Hematopoietic multipotent progenitor cell treated with erythropoietin and hydrocortisone succinate and interleukin-3 and kit ligand, for 17 days (in vitro differentiated cells): ENCODE measurements around the gene SRGAP2B.
"Not testable (repeated sequence)": the region's sequence is repeated elsewhere in the genome, so short reads cannot be mapped to it uniquely, and the experiment has no call there.

Experiments
- DNase-seq: peaks from one replicate; pipeline ENCODE4 v3.0.0-alpha.2; 2015; ENCODE audit warnings: low spot score

Gene SRGAP2B

GRCh38 chr1:145082483-145083255 lies 12.5 kb downstream of the SRGAP2B start:
- not testable (repeated sequence) for DNase-seq

GRCh38 chr1:145080193-145080592 lies 14.9 kb downstream of the SRGAP2B start:
- DNase-seq, result not testable (repeated sequence)

DNA sequence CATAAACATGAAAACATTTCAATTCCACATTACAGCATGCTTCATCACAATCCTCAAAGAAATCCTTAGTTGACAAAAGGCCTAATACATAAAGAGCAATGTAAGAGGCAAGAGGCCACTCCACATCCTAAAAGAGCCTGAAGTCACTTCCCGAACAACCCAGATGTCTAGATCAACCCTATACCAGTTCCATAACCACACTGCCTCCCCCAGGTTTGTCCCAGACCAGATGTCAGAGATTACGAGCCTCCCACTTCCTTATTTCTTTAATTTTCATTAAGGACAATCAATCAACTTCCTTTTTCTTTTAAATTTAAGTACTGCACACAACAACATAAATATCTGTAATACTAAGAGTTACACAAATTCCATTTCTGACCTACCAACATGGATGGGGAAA lies 15.4 kb downstream of the SRGAP2B start:
- not testable (repeated sequence) for DNase-seq

DNA sequence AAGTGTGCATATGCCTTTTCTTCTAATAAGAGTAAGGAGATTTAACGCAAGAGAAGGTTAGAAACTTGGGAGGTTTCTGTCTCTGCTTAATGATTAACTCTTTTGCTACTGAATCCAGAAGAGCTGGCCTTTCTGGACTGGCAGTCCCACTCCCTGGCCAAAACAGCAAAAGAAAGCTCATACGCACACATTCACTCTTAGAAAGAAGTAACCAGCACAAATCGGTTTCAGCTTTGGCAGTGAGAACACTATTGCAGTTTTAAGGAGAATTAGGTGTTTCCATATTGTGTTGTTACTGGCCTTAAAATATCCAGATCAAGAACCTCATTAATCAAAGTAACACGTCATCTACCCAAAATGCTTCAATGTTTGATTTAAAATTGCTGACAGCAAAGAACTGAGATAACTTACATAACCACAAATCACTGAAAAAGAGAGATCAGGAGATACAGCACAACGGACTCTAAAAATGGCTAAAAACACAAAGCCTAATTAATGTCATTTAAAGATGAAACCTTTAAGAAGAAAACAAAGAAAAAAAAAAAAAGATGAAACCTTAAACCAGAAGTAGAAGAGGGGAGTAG lies 16.2 kb downstream of the SRGAP2B start:
- DNase-seq, result not testable (repeated sequence)

- not testable (repeated sequence) for DNase-seq
These were observed 17.0 kb downstream of the SRGAP2B start for GRCh38 chr1:145077872-145078786.

- not testable (repeated sequence) for DNase-seq
These were observed 18.3 kb downstream of the SRGAP2B start for GRCh38 chr1:145076877-145077276.

- not testable (repeated sequence) for DNase-seq
These were observed 21.0 kb downstream of the SRGAP2B start for GRCh38 chr1:145074021-145074559.

DNA sequence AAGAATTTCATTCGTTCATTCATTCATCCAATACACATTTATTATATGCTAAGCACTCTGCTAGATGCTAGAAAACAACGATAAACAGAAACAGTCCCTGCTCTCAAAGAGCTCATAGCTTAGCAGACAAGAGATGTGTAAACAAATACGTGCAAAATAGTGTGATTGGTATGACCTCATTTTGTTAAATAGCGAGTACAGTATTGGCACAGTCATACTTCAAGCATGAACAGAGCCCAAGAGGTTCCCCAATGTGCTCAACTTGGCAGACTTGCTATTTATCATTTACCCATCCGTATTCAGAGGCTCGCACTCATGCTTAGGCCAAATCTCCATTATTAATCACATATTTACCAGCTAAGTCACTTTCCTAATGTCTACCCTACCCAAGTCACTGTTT lies 23.6 kb downstream of the SRGAP2B start:
- not testable (repeated sequence) for DNase-seq

DNA sequence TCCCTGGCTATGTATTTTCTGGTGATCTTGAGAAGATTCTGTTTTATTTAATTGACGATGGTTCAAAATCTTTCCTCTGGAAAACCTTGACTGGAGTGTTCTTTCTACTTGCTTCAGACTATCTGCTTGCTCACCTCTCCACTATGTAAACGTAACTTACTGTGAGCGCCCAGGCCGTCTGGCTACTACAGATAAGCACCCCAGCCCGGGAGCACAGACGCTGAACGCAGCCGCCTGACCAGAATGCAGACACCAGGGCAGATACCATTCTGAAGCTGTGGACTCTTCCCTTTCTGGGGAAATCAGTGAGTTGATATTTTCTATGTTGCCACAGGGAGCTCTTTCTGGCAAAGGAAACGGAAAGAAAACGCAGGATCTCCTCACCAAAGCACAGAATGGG lies 28.6 kb downstream of the SRGAP2B start:
- not testable (repeated sequence) for DNase-seq

DNA sequence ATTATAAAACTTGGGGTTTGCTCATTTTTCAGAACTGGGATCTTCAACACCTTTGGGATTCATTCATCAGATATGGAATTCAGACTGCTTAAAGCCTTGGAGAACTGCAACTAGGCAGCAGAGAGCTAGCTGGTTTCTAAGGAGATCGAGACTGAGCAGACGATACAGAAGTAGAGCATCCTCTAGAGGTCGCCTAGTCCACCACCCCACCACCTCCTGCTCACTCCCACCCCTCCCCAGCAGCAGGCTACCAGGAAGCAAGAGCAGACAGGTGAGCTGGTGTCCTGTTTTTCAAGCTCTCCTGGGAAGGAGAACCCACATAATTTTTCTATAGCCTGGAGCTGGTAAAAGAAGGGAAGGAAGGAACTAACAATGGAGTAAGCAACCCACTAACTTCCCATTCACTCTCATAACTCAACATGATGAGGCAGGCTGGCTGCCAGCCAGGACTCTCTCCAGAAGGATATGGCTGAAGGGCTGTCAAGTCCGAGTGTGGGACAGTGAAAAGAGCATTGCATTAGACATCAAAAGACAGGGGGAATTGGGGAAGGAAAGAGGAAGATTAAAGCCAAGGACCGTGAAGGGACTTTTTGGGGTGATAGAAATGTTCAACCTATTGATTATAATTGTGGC lies 29.8 kb downstream of the SRGAP2B start:
- DNase-seq, result not testable (repeated sequence)

- not testable (repeated sequence) for DNase-seq
These were observed 31.0 kb downstream of the SRGAP2B start for GRCh38 chr1:145063941-145064648.

- DNase-seq, result not testable (repeated sequence)
These were observed 31.8 kb downstream of the SRGAP2B start for GRCh38 chr1:145063285-145063684.

- DNase-seq, result not testable (repeated sequence)
These were observed 36.9 kb downstream of the SRGAP2B start for GRCh38 chr1:145058184-145058583.

DNA sequence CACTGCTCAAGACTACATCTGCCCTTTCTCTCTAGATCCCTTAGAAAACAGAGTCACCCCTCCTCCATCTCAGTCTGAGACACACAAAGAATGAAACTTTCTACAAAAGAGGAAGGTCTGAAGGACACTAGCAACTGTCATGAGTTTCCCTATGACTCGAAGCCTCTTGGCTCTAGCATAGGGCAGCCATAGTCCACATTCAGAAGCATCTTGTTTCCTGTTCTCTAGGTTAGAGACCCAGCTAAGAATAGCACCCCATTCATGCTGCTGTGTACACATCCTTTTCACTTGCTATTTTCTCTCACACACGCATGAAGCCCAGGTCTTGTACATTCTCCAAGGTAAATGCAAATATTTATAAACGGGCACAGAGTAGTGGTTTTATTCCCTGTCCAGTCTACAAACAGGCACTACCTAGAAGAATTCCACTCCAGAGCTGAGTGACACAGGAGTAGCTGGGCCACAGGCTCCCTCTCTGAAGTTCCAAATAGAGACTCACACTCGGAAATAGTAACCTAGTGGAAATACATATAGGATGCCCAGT lies 39.8 kb downstream of the SRGAP2B start:
- not testable (repeated sequence) for DNase-seq

- DNase-seq, result not testable (repeated sequence)
These were observed 41.7 kb downstream of the SRGAP2B start for GRCh38 chr1:145053428-145053827.

DNA sequence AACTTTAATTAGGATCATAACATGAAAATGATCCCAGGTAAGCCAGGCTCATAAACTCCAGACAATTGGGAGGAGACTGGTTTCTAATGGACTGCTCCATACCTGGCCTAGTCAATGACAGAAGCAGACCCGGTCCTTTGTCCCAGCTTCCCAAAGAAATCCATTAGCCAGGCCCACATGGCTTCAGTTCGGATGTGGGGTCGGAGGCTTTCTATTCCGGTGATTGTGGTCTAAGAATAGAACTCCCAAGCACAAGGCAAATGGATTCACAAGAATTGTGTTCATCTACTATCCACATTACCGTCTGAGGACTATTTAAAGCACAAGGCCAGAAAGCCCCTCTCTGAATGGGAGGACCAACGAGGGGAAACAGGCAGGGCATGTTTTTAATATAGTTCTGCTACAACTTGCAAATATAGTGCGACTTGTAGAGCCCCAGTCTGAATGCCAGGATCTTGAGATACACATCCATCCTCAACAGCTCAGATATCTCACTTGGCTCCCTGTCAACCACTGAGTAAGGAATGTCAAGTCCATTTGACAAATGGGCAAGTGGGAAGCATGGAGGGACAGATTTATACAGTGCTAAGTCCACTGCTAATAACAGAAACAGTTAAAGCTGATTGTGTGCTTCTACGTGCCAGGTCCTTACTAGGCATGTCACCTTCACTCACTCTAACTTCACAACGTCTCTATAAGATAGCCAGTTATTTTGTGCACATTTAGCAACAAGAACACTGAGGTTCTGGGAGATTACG lies 42.9 kb downstream of the SRGAP2B start:
- DNase-seq, result not testable (repeated sequence)

GRCh38 chr1:145048181-145048856 lies 46.8 kb downstream of the SRGAP2B start:
- DNase-seq, result not testable (repeated sequence)

DNA sequence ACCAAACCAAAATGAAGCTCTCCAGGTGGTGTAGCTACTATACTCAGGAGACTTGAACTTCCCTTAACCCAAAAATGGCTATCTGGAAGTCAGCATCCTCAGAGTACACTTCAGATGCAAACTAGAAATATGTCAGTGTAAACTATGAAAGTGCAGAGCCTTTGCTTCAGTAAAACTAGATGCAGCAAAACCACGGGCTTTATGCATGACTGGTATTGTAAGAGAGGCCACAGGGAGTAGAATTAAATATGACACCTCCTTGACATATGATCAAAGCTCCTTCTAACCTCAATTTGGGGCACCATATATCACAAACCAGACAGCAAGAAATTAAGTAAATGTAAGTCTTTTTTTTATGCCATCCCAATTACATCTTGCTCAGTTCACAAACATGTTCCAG lies 47.6 kb downstream of the SRGAP2B start:
- DNase-seq, result not testable (repeated sequence)

DNA sequence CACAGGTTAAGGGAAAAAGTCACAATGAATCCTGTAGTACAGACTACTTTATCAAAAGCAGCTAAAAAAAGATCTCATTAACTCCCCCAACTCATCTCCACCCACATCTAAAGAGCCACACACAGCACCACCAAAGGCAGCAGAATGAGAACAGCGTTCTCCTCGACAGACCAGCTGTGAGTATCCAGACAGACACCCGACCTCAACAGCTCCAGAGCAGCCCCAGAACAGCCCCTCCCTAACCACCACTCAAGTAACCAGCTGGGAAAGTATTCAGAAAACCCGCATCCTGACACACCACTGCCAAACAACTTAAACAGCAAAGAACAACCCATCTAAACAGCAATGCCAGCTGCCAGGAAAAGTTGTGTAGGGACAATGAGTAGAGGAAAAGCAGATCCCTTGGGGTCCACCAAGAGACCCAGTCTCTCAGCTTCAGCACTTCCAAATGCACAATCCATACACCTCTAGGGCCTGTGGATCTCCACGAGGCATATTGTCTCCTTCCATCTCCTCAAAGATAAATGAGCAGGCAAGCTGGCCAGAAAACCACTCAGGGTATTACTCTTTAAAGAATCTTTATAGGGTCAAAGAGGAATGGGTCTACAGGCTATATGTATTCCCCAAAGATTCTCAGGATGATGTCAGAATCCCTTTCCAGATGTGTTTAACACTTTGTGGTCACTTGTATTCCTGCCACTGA lies 49.4 kb downstream of the SRGAP2B start:
- not testable (repeated sequence) for DNase-seq
